Keratinocyte (primary cell): ENCODE results near the gene TMEM244. TPM values are rescaled to one million over a fixed set of nuclear protein-coding genes. Genes with fewer than 3 reads are reported as not detected.

Experiments
- DNase-seq: peaks from one replicate; pipeline ENCODE4 v3.0.0-alpha.2; 2011; ENCODE audit warnings: low read depth, missing footprints, low spot score
- FAIRE-seq: peaks from 2 replicates; lab custom pipeline; 2011; peaks lifted over from hg19 to GRCh38; lab: Jason Lieb, UNC
- H2AFZ ChIP-seq: 2 replicates; pipeline ENCODE4 v1.6.0; 2012; ENCODE audit warnings: low read length, control low read depth, inconsistent platforms; ENCODE audit not compliant: control insufficient read depth
- H3K27ac ChIP-seq: 2 replicates; pipeline ENCODE4 v1.5.1; 2011; ENCODE audit warnings: low read length; ENCODE audit not compliant: control insufficient read depth, insufficient read depth
- H3K27me3 ChIP-seq: 3 replicates; pipeline ENCODE4 v1.6.0; 2011; ENCODE audit warnings: low read length; ENCODE audit not compliant: control insufficient read depth, insufficient read depth; ENCODE audit errors: extremely low read depth
- H3K36me3 ChIP-seq, 2 experiments: 2 replicates in 1 of 2; 3 replicates in 1 of 2; pipeline ENCODE4 v1.5.1; 2011; ENCODE audit warnings: low read length in 2 of 2, mild to moderate bottlenecking in 1 of 2; ENCODE audit not compliant: control insufficient read depth in 2 of 2, insufficient read depth in 2 of 2; ENCODE audit errors: extremely low read depth in 1 of 2
- H3K4me1 ChIP-seq: 3 replicates; pipeline ENCODE4 v1.5.1; 2011; ENCODE audit warnings: low read length; ENCODE audit not compliant: control insufficient read depth, insufficient read depth; ENCODE audit errors: extremely low read depth
- H3K4me2 ChIP-seq: 3 replicates; pipeline ENCODE4 v1.6.0; 2011; ENCODE audit warnings: low read depth, low read length; ENCODE audit not compliant: control insufficient read depth, insufficient read depth; ENCODE audit errors: extremely low read depth
- H3K4me3 ChIP-seq, 3 experiments: fragments of 200-600 bp in 1 of 3; sonication (generic) in 1 of 3; 2 replicates in 2 of 3; 3 replicates in 1 of 3; pipeline ENCODE4 v1.5.1; 2011 to 2016; ENCODE audit warnings: low read length in 3 of 3, mild to moderate bottlenecking in 3 of 3, control low read depth in 2 of 3, inconsistent platforms in 1 of 3, low read depth in 1 of 3, mixed read lengths in 1 of 3, mixed run types in 1 of 3, moderate library complexity in 1 of 3; ENCODE audit not compliant: control insufficient read depth in 2 of 3, insufficient read depth in 2 of 3; ENCODE audit errors: extremely low read depth in 1 of 3
- H3K79me2 ChIP-seq: 2 replicates; pipeline ENCODE4 v1.6.0; 2012; ENCODE audit warnings: low read length; ENCODE audit not compliant: control insufficient read depth, insufficient read depth
- H3K9ac ChIP-seq: 3 replicates; pipeline ENCODE4 v1.6.0; 2011; ENCODE audit warnings: low read length; ENCODE audit not compliant: control insufficient read depth, insufficient read depth; ENCODE audit errors: extremely low read depth
- H3K9me1 ChIP-seq: 3 replicates; pipeline ENCODE4 v1.6.0; 2011; ENCODE audit warnings: low read length; ENCODE audit not compliant: control insufficient read depth, insufficient read depth; ENCODE audit errors: extremely low read depth
- H3K9me3 ChIP-seq: 2 replicates; pipeline ENCODE4 v1.5.1; 2012; ENCODE audit warnings: low read depth, low read length; ENCODE audit not compliant: control insufficient read depth
- H4K20me1 ChIP-seq: 3 replicates; pipeline ENCODE4 v1.6.0; 2011; ENCODE audit warnings: low read length; ENCODE audit not compliant: control insufficient read depth, insufficient read depth; ENCODE audit errors: extremely low read depth
- CTCF ChIP-seq, 3 experiments: IDR thresholded peaks in 1 of 3; conservative IDR thresholded peaks in 1 of 3; optimal IDR thresholded peaks in 1 of 3; 2 replicates in 2 of 3; 3 replicates in 1 of 3; pipeline versions ENCODE3 to v1.5.1; 2011; ENCODE audit warnings: low read length in 3 of 3, mild to moderate bottlenecking in 3 of 3, moderate library complexity in 2 of 3, control low read depth in 1 of 3, inconsistent platforms in 1 of 3; ENCODE audit not compliant: insufficient read depth in 2 of 3; ENCODE audit errors: extremely low read depth in 1 of 3
- EZH2 ChIP-seq: IDR thresholded peaks from one replicate; pipeline ENCODE4 v1.6.1; 2012; ENCODE audit warnings: inconsistent platforms, mild to moderate bottlenecking, low read length, moderate library complexity
- dilution Hi-C: fragments of 300-500 bp; cut with MboI; formaldehyde crosslinking; loops from one replicate; pipeline ENCODE4 v1.7.0; 2020; ENCODE audit warnings: low sequenced_read_pairs; ENCODE audit not compliant: extremely low pct_ligation_motif_present
- polyA plus RNA-seq, 5 experiments: library from polyadenylated mRNA; depleted of rRNA in 3 of 5; stranded (reverse) in 3 of 5; stranded (forward) in 1 of 5; unstranded in 1 of 5; fragments of >200 nt; gene quantifications; 1 replicate in 1 of 5; 2 replicates in 3 of 5; 3 replicates in 1 of 5; pipeline versions ENCODE4 v1.2.1 to v1.2.3, GENCODE V29; 2011 to 2012; ENCODE audit warnings: missing spikeins in 2 of 5, low read depth in 1 of 5, low replicate concordance in 1 of 5

TMEM244 gene
- polyA plus RNA-seq, 1 donor (not counting 4 experiments of a cell fraction or from before 2014, with no cell fraction given): 0.12 TPM

- FAIRE-seq: no peak
Measured at GRCh38 chr6:129894921-129895320, 33.8 kb upstream of the TMEM244 start.

GRCh38 chr6:129893640-129894039 is 32.5 kb upstream of the TMEM244 start:
- no peak for DNase-seq
- no peaks in the 10 kb centered on the region for H3K36me3 ChIP-seq
- dilution Hi-C loops: no loop called here
- H3K27me3 ChIP-seq: no peaks in the 10 kb centered on the region
- no peak overlapping the region for H2AFZ ChIP-seq
- no peaks in the 10 kb centered on the region for H3K79me2 ChIP-seq
- H3K4me1 ChIP-seq: peaks cover 19% of the 10 kb centered on the region
- no peak for FAIRE-seq
- H3K4me3 ChIP-seq: no peak overlapping the region
- TF ChIP-seq CTCF (optimal IDR thresholded peaks at IDR 0.05 in 1 of 3, IDR thresholded peaks at IDR 0.05 in 1 of 3, conservative IDR thresholded peaks at IDR 0.05 in 1 of 3; ENCODE audit: extremely low read depth in 1 of 3, insufficient read depth in 2 of 3, low read length in 3 of 3) (peak in 1 of 3 experiments; percentile 29), EZH2 (no peak)
- H3K27ac ChIP-seq: no peak overlapping the region
- H3K9ac ChIP-seq: no peak overlapping the region
- H3K9me3 ChIP-seq: no peaks in the 10 kb centered on the region
- no peaks in the 10 kb centered on the region for H3K9me1 ChIP-seq
- H3K4me2 ChIP-seq: no peak overlapping the region
- no peaks in the 10 kb centered on the region for H4K20me1 ChIP-seq

More at GRCh38 chr6:129894921-129895320, 33.8 kb upstream of the TMEM244 start:
- TF ChIP-seq CTCF (optimal IDR thresholded peaks at IDR 0.05 in 1 of 3, IDR thresholded peaks at IDR 0.05 in 1 of 3, conservative IDR thresholded peaks at IDR 0.05 in 1 of 3; ENCODE audit: extremely low read depth in 1 of 3, insufficient read depth in 2 of 3, low read length in 3 of 3) (no peak), EZH2 (no peak)
- Histone ChIP-seq H3K79me2 (no peaks in the 10 kb centered on the region), H3K36me3 (no peaks in the 10 kb centered on the region), H3K9me1 (no peaks in the 10 kb centered on the region), H3K9me3 (no peaks in the 10 kb centered on the region), H3K4me1 (peaks cover 12% of the 10 kb centered on the region), H3K4me3 (no peak overlapping the region), H3K9ac (no peak overlapping the region), H3K4me2 (no peak overlapping the region), H3K27ac (no peak overlapping the region), H2AFZ (no peak overlapping the region), H4K20me1 (no peaks in the 10 kb centered on the region), H3K27me3 (no peaks in the 10 kb centered on the region)
- DNase-seq: no peak
- dilution Hi-C loops: no loop called here
